Mesenchymal stem cell (in vitro differentiated cells and primary cell): Measurements from ENCODE around the gene ATAD2B.

ENCODE experiments used
- DNase-seq: peaks from one replicate; pipeline ENCODE4 v3.0.0-alpha.2; 2013
- H2AFZ ChIP-seq: one replicate; pipeline ENCODE4 v1.6.1; 2013; ENCODE audit warnings: low read depth, mild to moderate bottlenecking, control low read depth, inconsistent platforms, low read length, moderate library complexity
- H2AK5ac ChIP-seq: 2 replicates; pipeline ENCODE4 v1.6.1; 2013; ENCODE audit warnings: low read length, moderate library complexity, mild to moderate bottlenecking, inconsistent platforms; ENCODE audit not compliant: severe bottlenecking
- H2BK120ac ChIP-seq: one replicate; pipeline ENCODE4 v1.6.1; 2013; ENCODE audit warnings: low read depth, mild to moderate bottlenecking, inconsistent platforms, low read length, moderate library complexity
- H2BK12ac ChIP-seq, 2 experiments: one replicate each; pipeline ENCODE4 v1.6.1; 2013; ENCODE audit warnings: inconsistent platforms in 2 of 2, low read length in 2 of 2, mild to moderate bottlenecking in 2 of 2, moderate library complexity in 2 of 2, control low read depth in 1 of 2
- H2BK15ac ChIP-seq: one replicate; pipeline ENCODE4 v1.6.1; 2013; ENCODE audit warnings: mild to moderate bottlenecking, low read depth, inconsistent platforms; ENCODE audit not compliant: poor library complexity, severe bottlenecking
- H2BK5ac ChIP-seq: 2 replicates; pipeline ENCODE4 v1.6.1; 2013; ENCODE audit warnings: low read depth, mild to moderate bottlenecking, low read length, control low read depth, inconsistent platforms; ENCODE audit not compliant: poor library complexity, severe bottlenecking
- H3K14ac ChIP-seq, 2 experiments: one replicate each; pipeline ENCODE4 v1.6.1; 2013; ENCODE audit warnings: inconsistent platforms in 2 of 2, low read length in 2 of 2, control low read depth in 1 of 2, mild to moderate bottlenecking in 1 of 2, moderate library complexity in 1 of 2
- H3K18ac ChIP-seq, 2 experiments: one replicate each; pipeline ENCODE4 v1.6.1; 2013; ENCODE audit warnings: inconsistent platforms in 2 of 2, low read length in 2 of 2, control low read depth in 1 of 2, low read depth in 1 of 2, mild to moderate bottlenecking in 1 of 2
- H3K23ac ChIP-seq, 2 experiments: one replicate each; pipeline ENCODE4 v1.6.1; 2013; ENCODE audit warnings: inconsistent platforms in 2 of 2, low read length in 2 of 2, mild to moderate bottlenecking in 2 of 2, moderate library complexity in 2 of 2, control low read depth in 1 of 2
- H3K27ac ChIP-seq: 2 replicates; pipeline ENCODE4 v1.5.1; 2013; ENCODE audit warnings: mild to moderate bottlenecking, moderate library complexity, low read length, control low read depth, inconsistent platforms; ENCODE audit not compliant: poor library complexity, severe bottlenecking
- H3K27me3 ChIP-seq, 2 experiments: 2 replicates each; pipeline versions ENCODE4 v1.6.1 to v1.7.0; 2013; ENCODE audit warnings: low read length in 2 of 2, mild to moderate bottlenecking in 2 of 2, moderate library complexity in 2 of 2, control low read depth in 1 of 2, inconsistent platforms in 1 of 2; ENCODE audit not compliant: control insufficient read depth in 1 of 2, insufficient read depth in 1 of 2
- H3K36me3 ChIP-seq, 2 experiments: 2 replicates each; pipeline versions ENCODE4 v1.6.1 to v1.7.0; 2013; ENCODE audit warnings: low read length in 2 of 2, control low read depth in 1 of 2, inconsistent platforms in 1 of 2, low read depth in 1 of 2, mild to moderate bottlenecking in 1 of 2; ENCODE audit not compliant: insufficient read depth in 2 of 2, control insufficient read depth in 1 of 2
- H3K4ac ChIP-seq, 2 experiments: one replicate each; pipeline ENCODE4 v1.6.1; 2013; ENCODE audit warnings: inconsistent platforms in 2 of 2, low read length in 2 of 2, mild to moderate bottlenecking in 2 of 2, moderate library complexity in 2 of 2, control low read depth in 1 of 2, low read depth in 1 of 2
- H3K4me1 ChIP-seq: 2 replicates; pipeline ENCODE4 v1.6.1; 2013; ENCODE audit warnings: low read depth, low read length, control low read depth; ENCODE audit not compliant: control insufficient read depth, insufficient read depth
- H3K4me2 ChIP-seq: 2 replicates; pipeline ENCODE4 v1.6.1; 2013; ENCODE audit warnings: low read length, mild to moderate bottlenecking, inconsistent platforms; ENCODE audit not compliant: poor library complexity, severe bottlenecking
- H3K4me3 ChIP-seq, 2 experiments: 2 replicates each; pipeline versions ENCODE4 v1.5.1 to v1.7.0; 2013; ENCODE audit warnings: low read length in 2 of 2, mild to moderate bottlenecking in 2 of 2, control low read depth in 1 of 2, low read depth in 1 of 2; ENCODE audit not compliant: insufficient read depth in 1 of 2
- H3K79me1 ChIP-seq: replicated peaks from 2 replicates; pipeline ENCODE4 v1.6.1; 2013; ENCODE audit warnings: mild to moderate bottlenecking, control low read depth, low read length, inconsistent platforms; ENCODE audit not compliant: poor library complexity, severe bottlenecking
- H3K9ac ChIP-seq: 2 replicates; pipeline ENCODE4 v1.7.0; 2013; ENCODE audit warnings: mild to moderate bottlenecking, low read length, moderate library complexity
- H3K9me3 ChIP-seq: 2 replicates; pipeline ENCODE4 v1.7.0; 2013; ENCODE audit warnings: mild to moderate bottlenecking, low read length; ENCODE audit not compliant: control insufficient read depth
- H4K8ac ChIP-seq: one replicate; pipeline ENCODE4 v1.6.1; 2013; ENCODE audit warnings: inconsistent platforms, mild to moderate bottlenecking, low read length, moderate library complexity
- H4K91ac ChIP-seq: one replicate; pipeline ENCODE4 v1.6.1; 2013; ENCODE audit warnings: mild to moderate bottlenecking, low read length, inconsistent platforms
- WGBS: methylation state at CpG from one replicate; pipeline ENCODE4 v1.1.7; 2013; ENCODE audit warnings: mixed read lengths; 5-methylcytosine and 5-hydroxymethylcytosine counted together

ATAD2B gene

DNA sequence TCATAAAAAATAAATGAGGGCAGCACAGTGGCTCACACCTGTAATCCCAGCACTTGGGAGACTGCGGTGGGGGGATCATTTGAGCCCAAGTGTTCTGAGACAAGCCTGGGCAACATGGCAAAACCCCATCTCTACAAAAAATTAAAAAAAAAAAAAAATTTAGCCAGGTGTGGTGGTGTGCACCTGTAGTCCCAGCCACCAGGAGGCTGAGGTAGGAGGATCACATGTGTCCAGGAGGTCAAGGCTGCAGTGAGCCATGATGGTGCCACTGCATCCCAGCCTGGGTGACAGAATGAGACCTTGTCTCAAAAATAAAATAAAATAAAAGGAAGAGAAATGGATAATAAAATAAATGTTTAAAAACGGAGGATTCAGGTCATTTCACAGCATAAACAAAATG is 113.5 kb downstream of the ATAD2B start:
- no peak overlapping the region for H4K91ac ChIP-seq
- no peak overlapping the region for H3K27ac ChIP-seq
- H3K4ac ChIP-seq, result no peak overlapping the region
- no peak overlapping the region for H2BK12ac ChIP-seq
- H2BK120ac ChIP-seq, result no peak overlapping the region
- peaks cover 0 to 41% of the 10 kb centered on the region in 2 experiments for H3K36me3 ChIP-seq
- DNase-seq, result no peak
- WGBS, result no CpG with 5 or more reads among the region's 2 CpGs
- H3K18ac ChIP-seq, result no peak overlapping the region
- H3K4me3 ChIP-seq, result no peak overlapping the region
- H3K9ac ChIP-seq, result no peak overlapping the region
- H3K4me1 ChIP-seq, result no peaks in the 10 kb centered on the region
- H2BK15ac ChIP-seq, result no peak overlapping the region
- H2AFZ ChIP-seq, result no peak overlapping the region
- H2AK5ac ChIP-seq, result no peak overlapping the region
- H2BK5ac ChIP-seq, result no peak overlapping the region
- H3K79me1 ChIP-seq, result no peaks in the 10 kb centered on the region
- no peak overlapping the region for H3K23ac ChIP-seq
- no peak overlapping the region for H4K8ac ChIP-seq
- H3K14ac ChIP-seq, result no peak overlapping the region
- H3K4me2 ChIP-seq, result no peak overlapping the region
- no peaks in the 10 kb centered on the region for H3K9me3 ChIP-seq
- no peaks in the 10 kb centered on the region for H3K27me3 ChIP-seq

DNA sequence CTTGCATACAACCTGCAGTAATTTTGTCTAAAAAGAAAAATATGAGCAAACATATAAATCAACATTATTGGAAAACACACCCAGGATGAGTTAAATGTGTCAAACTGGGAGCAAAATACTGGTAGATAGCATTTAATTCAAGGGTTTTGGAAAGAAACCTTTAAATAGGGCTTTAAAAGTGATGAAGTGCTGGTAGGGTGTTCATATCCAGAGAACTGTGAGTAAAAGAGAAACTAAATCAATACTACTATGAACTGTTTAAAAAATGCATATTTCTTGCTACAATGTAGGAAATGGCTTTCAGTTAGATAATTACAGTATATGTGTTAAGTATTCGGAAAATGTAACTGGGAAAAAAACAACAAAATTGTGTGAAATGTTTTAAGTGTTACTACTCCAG is 117.8 kb downstream of the ATAD2B start:
- Histone ChIP-seq H3K27me3 (no peaks in the 10 kb centered on the region), H2BK12ac (no peak overlapping the region), H3K36me3 (peaks cover 0 to 24% of the 10 kb centered on the region in 2 experiments), H3K14ac (no peak overlapping the region), H2AFZ (no peak overlapping the region), H2BK120ac (no peak overlapping the region), H2BK5ac (no peak overlapping the region), H4K8ac (no peak overlapping the region), H3K23ac (no peak overlapping the region), H3K79me1 (no peaks in the 10 kb centered on the region), H2BK15ac (no peak overlapping the region), H3K4me2 (no peak overlapping the region), H4K91ac (no peak overlapping the region), H3K27ac (no peak overlapping the region), H3K4me1 (no peaks in the 10 kb centered on the region), H2AK5ac (no peak overlapping the region), H3K4me3 (no peak overlapping the region), H3K4ac (no peak overlapping the region), H3K18ac (no peak overlapping the region), H3K9me3 (no peaks in the 10 kb centered on the region), H3K9ac (no peak overlapping the region)
- WGBS, result 78% methylated on average over 1 of the region's 1 CpG
- DNase-seq, result no peak

DNA sequence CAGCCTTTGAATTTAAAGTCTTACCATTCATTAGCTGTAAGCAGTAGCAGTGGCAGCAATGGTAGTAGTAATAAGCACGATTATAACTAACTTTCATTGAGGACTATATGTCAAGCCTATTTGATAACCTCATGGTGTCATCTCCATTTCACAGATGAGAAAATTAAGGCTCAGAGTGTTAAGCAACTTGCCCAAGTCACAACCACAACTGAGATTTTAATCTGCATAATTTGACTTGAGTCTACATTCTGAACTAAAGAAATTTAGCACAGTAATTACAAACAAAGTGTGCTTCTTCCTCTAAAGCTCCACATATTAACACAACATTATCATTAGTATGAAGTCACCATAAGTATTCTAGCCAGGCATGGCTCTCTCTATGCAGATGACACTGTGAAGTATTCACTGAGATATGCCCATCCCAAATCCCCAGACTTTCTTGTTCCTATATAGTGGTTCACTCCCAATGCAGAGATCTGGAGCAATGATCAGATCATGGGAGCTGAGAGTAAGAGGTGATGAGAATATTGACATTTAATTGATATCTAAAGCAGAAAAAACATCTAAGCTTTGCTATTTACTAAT is 120.2 kb downstream of the ATAD2B start:
- H3K4me1 ChIP-seq, result no peaks in the 10 kb centered on the region
- H4K8ac ChIP-seq, result no peak overlapping the region
- no peak overlapping the region for H2BK12ac ChIP-seq
- H2AK5ac ChIP-seq, result no peak overlapping the region
- H2AFZ ChIP-seq, result no peak overlapping the region
- DNase-seq, result no peak
- no peak overlapping the region for H2BK5ac ChIP-seq
- no peak overlapping the region for H3K27ac ChIP-seq
- no peak overlapping the region for H2BK120ac ChIP-seq
- no peak overlapping the region for H3K18ac ChIP-seq
- H3K4me2 ChIP-seq, result no peak overlapping the region
- peaks cover 0 to 24% of the 10 kb centered on the region in 2 experiments for H3K36me3 ChIP-seq
- no peaks in the 10 kb centered on the region for H3K79me1 ChIP-seq
- H3K4me3 ChIP-seq, result no peak overlapping the region
- no peak overlapping the region for H3K4ac ChIP-seq
- no peak overlapping the region for H3K14ac ChIP-seq
- 86% methylated on average over 1 of the region's 1 CpG for WGBS
- H3K27me3 ChIP-seq, result no peaks in the 10 kb centered on the region
- no peak overlapping the region for H3K23ac ChIP-seq
- H3K9ac ChIP-seq, result no peak overlapping the region
- H4K91ac ChIP-seq, result no peak overlapping the region
- H2BK15ac ChIP-seq, result no peak overlapping the region
- no peaks in the 10 kb centered on the region for H3K9me3 ChIP-seq

DNA sequence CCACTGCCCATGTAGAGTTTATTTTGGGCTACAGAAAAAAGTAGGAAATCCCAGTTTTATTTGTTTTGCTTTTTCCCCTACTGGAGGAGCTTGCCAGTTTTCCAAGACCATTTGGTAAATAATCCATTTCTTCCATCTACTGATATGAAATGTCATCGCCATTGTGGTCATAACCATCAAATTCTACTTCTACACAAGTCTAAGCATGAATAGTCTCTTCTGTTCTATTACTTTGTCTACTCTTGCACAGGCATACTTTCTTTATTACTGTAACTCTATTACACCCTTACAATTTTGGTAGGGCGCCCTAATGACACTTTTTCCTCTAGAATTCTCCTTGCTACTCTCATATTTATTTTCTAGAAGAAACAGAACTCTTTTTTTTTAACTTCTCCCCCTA is 120.7 kb downstream of the ATAD2B start:
- no peak for DNase-seq
- Histone ChIP-seq H3K23ac (no peak overlapping the region), H4K91ac (no peak overlapping the region), H3K4me3 (no peak overlapping the region), H3K27ac (no peak overlapping the region), H2BK12ac (no peak overlapping the region), H3K9me3 (no peaks in the 10 kb centered on the region), H3K18ac (no peak overlapping the region), H2BK5ac (no peak overlapping the region), H2AK5ac (no peak overlapping the region), H3K36me3 (peaks cover 0 to 24% of the 10 kb centered on the region in 2 experiments), H3K14ac (no peak overlapping the region), H2BK15ac (no peak overlapping the region), H3K4me1 (no peaks in the 10 kb centered on the region), H2AFZ (no peak overlapping the region), H3K4ac (no peak overlapping the region), H3K4me2 (no peak overlapping the region), H3K79me1 (no peaks in the 10 kb centered on the region), H2BK120ac (no peak overlapping the region), H3K27me3 (no peaks in the 10 kb centered on the region), H3K9ac (no peak overlapping the region), H4K8ac (no peak overlapping the region)
- 100% methylated on average over 1 of the region's 2 CpGs for WGBS
